HG02798 (cell line): ENCODE results near the gene UQCRC2.
"Not testable (repeated sequence)": the region's sequence is repeated elsewhere in the genome, so short reads cannot be mapped to it uniquely, and the experiment has no call there.

Experiments used
- ATAC-seq: cut with Tn5 transposase; IDR thresholded peaks from one replicate; pipeline ENCODE4 v1.9.1; 2021; ENCODE audit warnings: mild to moderate bottlenecking; ENCODE audit not compliant: unreplicated experiment, poor library complexity

The UQCRC2 gene

DNA sequence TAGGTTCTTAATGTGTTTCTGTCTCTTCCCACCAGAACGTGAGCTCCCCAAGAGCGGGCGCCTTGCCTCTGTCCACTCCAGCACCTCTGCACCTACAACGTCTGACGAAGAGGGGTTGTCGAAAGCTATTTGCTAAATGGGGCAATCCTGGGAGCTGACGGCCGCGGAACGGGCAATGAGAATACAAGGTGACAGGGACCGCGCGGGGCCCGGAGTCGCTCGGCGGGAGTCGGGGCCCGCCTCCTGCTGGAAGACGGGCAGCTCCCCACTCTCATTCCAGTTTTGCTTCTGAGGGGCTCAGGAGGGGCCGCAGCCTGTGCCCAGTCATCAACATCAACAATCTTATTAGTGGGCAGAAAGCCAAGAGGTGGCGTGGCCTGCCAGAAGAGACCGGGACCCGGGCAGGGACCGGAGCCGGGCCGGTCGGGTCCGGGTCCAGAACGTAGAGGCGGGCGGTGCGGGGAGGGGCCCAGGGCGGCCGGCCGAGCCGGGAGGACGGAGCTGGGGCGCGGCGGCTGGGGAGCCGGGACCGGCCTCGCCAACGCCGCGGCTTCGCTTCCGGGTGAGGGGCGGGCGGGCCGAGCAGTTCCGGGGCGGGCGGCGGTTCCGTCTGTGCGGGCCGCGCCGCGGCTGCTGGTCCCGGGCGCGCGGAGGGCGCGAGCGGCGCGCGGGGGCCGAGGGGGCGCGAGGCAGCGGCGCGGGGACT, 54.5 kb downstream of the UQCRC2 start, which contains the start of gene MOSMO:
MOSMO (plus strand) TSS at position 603 of the 706 bp plus-strand sequence. CDS start 191 bp downstream, outside the sequence.
- ATAC-seq, result peak; percentile 78

DNA sequence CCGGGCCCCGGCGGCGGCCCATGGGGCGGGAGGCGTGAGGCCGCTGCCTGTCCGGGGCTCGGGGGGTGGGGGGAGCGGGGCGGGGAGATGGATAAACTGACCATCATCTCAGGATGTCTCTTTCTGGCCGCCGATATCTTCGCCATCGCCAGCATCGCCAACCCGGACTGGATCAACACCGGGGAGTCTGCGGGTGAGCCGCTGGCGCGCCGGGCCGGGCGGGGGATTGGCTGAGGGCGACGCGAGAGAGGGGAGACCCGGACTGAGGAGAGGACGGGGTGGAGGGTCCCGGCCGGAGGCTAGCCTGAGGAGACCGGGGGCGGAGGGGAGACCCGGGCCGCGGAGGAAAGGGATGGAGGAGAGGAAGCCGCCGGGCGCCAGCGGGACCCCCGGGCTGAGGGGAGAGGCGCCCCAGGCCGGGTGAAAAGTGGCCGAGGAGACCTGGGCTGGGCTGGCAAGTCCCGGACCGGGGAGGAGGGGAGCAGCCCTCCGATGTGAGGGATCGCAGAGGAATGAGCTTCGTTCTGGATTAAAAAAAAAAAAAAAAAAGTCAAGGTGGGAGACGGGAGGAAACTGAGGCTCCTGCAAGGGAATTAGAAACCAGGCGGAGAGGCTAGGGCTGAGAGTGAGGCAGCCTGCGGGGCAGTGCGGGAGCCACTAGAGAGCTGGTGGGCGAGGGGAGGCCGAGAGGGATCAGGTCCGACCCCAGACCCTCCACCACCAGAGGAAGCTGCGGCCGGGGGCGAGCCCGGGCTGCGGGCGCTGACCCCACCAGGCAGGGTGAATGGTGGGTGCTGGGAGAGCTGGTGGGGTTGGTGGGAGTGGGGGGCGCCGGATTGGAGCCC, 55.3 kb downstream of the UQCRC2 start:
- peak; percentile 16 for ATAC-seq

DNA sequence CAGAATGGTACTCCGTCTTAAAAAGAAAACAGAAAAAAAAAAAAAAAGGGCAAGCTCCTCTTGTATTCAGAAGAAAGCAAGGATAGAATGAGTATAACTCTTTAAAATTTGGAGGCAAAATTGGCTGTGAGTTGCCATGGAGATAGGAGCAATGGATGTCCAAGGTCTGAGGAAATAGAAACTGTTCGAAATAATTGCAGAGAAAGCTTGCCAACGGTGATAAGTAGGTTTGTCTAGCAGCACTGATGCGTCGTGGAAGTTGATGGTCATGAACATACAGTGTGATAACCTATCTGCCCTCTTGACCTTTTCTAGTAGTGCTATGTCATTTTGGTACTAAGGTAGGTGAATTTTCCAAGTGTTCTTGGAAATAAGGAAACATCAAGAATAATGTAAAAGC, 57.7 kb downstream of the UQCRC2 start:
- no peak for ATAC-seq

DNA sequence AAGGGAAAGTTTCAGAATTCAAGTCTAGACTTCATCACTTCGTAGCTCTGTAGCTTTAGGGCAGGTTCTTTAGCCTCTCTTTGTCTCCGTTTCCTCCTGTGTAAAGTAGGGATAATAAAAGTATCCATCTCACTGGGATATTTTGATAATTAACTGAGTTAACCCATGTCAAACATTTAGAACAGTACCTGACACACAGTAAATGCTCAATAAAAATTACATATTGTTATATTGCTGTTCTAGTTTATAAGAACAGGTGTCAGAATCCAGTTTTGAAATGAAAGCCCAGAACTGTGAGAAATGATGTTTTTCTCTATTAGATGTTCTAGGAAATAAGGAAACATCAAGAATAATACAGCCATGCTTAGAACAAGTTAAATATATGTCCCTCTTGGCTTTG, 59.1 kb downstream of the UQCRC2 start:
- ATAC-seq, result no peak

DNA sequence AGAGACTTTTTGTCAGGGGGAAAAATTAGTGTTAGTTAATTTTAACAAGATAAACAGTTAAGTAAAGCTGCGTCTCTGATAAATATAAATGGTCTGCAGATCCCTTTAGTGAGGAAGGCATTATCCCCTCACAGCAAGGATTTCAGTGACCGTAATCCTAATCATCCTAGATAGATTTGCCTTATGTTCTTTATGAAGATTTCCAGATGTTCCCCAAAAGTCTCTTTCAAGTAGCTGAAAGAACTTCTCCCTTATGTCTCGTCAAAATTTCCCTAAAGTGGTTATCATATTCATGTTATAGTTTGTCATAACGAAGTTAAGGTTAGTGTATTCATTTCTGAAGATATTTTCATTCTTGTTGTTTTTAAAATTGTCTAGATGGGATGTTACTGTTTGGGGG, 60.3 kb downstream of the UQCRC2 start:
- ATAC-seq, result no peak

DNA sequence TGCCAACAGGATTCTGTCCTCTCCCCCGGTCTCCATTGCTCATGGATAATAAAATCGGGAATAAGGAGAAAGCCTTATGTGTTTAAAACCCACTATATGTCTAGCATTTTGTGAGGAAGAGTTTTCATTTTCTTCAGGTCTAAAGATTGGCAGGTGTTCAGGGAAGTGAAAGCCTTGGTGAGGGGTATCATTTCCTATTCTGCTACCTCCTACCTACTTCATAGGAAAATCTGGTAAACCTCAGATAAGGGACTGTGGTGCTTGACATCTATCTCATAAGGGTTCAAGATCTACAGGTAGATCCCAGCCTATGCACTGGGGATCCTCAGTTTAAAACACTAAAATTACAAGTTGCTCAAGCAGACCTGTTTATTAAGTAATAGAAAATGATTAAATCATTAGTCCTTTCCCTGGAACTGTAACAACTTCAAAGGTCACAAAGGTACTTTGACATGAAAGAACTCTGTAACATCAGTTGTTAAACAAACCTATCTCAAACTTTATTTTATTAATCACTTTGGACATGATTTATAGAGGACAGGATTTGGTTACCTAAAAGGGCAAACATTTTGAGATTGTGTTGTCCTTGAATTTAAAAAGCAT, 61.2 kb downstream of the UQCRC2 start:
- ATAC-seq, result no peak

DNA sequence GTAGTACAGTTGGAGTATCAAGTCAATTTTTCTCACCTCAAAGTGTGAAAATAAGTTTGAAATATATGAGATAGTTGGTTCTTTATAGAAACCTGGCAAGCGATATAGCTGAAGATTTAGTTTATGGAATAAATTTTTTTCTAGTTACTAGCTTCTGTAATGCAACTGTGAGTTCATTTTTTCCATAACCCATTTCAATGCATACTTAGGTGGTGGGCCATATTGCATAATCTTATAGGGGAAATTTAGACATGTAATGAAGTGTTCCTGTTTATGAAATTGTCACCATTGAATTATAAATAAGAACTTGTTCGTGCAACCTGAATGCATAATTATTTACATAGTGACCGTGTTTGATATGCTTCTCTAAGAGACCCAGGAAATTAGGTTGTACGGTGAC, 63.8 kb downstream of the UQCRC2 start:
- no peak for ATAC-seq

DNA sequence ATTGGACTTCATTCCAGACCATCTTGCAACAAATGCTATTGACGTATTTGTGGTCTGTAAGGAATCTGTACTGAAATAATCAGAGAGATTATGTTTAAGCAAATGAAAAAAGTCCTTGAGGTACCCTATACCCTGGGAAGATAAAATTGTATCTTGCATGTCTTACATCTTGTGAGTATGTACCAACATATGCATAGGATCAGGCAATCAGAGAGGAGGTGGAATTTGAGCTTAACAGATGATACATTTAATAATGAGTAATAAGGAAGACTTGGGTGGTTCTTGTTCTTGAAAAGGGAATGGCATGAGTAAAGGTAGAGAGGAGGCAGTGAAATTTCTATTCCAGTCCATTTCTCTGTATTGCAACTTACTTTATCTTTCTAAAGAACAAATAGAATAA, 65.4 kb downstream of the UQCRC2 start:
- no peak for ATAC-seq

DNA sequence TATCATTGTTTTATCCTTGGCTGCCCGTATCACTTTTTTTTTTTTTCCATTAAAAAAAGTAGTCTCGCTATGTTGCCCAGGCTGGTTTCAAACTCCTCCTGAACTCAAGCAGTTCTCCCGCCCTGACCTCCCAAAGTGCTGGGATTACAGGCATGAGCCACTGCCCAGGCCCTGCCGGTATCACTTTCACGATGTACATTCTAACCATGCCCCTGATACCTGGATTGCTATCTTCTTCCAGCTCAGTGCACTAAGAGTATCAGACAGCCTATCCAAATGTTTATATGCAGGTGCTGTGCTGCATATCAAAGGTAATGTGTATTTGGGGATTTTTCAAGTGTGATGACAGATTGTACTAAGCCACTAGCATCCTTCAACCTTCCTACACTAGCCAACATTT, 69.0 kb downstream of the UQCRC2 start:
- no peak for ATAC-seq

DNA sequence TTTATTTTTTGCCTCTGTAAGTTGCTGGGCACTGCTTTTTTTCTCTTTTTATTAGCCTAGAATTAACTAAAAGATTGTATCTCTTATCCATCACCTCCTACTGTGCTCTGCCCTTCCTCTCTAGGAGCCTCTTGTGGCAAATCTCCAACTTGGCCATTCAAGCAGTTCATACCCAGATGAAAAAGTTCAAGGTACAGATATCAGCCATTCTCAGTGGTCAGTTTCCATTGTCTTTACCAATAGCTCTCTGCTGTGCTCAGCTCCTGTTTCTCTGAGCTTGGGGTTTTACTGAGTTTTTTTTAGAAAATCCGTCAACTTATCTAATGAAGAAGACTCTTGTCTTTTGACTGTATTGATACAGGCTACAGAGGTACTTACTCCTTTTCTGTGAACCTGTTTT, 70.3 kb downstream of the UQCRC2 start:
- ATAC-seq, result no peak

DNA sequence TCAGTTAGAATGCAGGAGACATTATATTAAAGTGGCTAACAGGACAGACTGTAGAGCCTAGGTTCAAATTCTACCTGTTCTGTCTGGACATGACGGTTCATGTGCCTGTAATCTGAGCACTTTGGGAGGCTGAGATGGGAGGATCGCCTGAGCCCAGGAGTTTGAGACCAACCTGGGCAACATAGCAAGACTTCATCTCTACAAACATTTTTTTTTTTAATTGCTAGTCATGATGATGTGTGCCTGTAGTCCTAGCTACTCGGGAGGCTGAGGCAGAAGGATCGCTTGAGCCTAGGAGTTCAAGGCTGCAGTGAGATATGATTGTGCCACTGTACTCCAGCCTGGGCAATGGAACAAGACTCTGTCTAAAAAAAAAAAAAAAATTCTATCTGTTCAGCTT, 71.6 kb downstream of the UQCRC2 start:
- ATAC-seq, result not testable (repeated sequence)

DNA sequence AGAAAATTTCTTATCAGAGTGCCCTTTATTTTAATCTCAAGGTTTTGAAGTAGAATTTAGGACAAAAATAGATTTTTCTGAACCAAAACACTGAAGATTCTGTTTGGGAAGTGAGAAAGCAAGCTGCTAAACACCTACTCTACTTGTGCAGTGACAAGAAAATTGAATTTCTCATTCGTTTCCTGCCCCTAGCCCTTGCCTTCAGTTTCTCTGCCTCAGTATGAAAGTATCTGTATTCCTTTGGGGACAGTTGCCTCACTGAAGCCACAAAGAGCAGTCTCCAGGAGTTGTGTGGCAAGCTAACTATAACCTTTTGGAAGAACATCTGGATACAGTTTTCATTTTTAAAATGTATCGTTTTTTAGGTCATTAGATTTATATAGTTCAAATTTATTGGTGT, 74.5 kb downstream of the UQCRC2 start:
- ATAC-seq, result no peak

DNA sequence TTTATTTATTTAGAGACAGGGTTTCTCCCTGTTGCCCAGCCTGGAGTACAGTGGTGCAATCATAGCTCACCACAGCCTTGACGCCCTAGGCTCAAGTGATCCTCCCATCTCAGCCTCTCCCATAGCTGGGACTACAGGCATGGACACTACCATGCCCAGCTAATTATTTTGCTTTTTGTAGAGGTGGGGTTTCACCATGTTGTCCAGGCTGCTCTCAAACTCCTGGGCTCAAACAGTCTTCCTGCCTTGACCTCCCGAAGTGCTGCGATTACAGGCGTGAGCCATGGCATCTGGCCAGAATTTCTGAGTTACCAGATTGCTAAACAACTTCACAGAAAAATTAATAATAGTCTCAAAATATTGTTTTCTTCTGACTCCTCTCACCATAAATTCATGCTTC, 76.5 kb downstream of the UQCRC2 start:
- ATAC-seq, result no peak

DNA sequence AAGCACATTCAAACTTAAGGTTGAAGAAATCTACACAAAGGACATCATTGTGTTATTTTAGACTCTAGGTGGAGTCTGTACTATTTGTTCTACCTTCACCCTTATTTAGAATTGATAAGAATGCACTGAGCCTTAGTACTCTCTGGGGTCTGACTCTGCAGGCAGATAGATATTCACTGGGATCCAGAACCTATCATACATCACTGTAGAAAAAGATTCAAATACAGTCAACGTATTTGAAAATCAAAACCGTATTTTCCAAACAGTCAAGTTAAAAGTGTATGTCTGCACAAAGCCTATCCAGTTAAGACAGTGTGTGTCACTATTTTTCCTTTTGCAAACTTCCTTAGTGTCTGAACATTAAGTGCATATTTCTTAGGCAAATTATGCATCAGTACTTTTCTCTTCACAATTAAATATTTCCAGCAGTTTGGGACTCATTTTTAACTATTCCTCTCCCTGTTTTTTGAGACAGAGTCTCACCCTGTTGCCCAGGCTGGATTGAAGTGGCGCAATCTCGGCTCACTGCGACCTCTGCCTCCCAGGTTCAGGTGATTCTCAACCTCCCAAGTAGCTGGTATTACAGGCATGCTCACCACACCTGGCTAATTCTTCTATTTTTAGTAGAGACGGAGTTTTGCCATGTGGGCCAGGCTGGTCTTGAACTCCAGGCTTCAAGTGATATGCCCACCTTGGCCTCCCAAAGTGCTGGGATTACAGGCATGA, 77.1 kb downstream of the UQCRC2 start:
- ATAC-seq, result no peak

DNA sequence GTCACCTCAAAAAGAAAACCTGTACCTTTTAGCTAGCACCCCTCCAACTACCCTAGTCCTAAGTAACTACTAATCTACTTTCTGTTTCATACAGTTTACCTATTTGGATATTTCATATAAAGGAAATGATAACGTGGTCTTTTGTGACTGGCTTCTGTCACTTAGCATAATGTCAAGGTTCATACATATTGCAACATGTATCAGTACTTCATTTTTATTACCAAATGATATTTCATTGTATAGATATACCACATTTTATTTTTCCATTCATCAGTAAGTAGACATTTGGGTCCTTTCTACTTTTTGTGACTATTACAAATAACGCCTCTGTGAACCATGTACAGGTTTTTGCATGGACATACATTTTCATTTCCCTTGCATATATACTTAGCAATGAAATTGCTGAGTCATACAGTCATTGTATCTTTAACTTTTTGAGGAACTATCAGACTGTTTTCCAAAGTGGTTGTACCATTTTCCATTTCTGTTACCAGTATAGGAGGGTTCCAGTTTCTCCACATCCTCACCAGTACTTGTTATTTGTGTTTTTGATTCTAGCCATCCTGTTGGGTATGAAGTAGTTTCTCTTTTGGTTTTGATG, 78.4 kb downstream of the UQCRC2 start:
- no peak for ATAC-seq
